Measurements from ENCODE around the gene BCKDK. TPM values are rescaled to one million over a fixed set of nuclear protein-coding genes. Genes with fewer than 3 reads are reported as not detected.

BCKDK gene
- total and polyA plus RNA-seq, 2 of the 13 experiments (the other 11 are each of a cell fraction or from before 2014, with no cell fraction given): 24.9 to 42.6 TPM

- TF ChIP-seq ZBTB46 (CRISPR knock-in tag; IDR thresholded peaks at IDR 0.05; ENCODE audit: borderline replicate concordance): no peak; the same call in 1 of the 2 replicates
- peak; percentile 41; the same call in 1 of the 2 replicates for TF ChIP-seq HNF1A (IDR thresholded peaks at IDR 0.05; ENCODE audit: low read depth)
- peak; percentile 67; the same call in 1 of the 2 replicates for TF ChIP-seq HNF1A (CRISPR knock-in tag; IDR thresholded peaks at IDR 0.05; ENCODE audit: borderline replicate concordance)
- no peak for TF ChIP-seq ZKSCAN5 (CRISPR knock-in tag; IDR thresholded peaks at IDR 0.05)
- TF ChIP-seq RFX3 (CRISPR knock-in tag; IDR thresholded peaks at IDR 0.05): no peak; the same call in 1 of the 2 replicates
- TF ChIP-seq ARHGAP35 (CRISPR knock-in tag; IDR thresholded peaks at IDR 0.05; ENCODE audit: borderline replicate concordance): peak; percentile 73
- TF ChIP-seq AKAP8 (CRISPR knock-in tag; IDR thresholded peaks at IDR 0.05): no peak; the same call in 1 of the 2 replicates
- TF ChIP-seq SNRNP70 (IDR thresholded peaks at IDR 0.05; ENCODE audit: low read depth, low read length): no peak
- no peak for TF ChIP-seq JDP2 (CRISPR knock-in tag; IDR thresholded peaks at IDR 0.05; ENCODE audit: borderline replicate concordance)
- no peak; the same call in 1 of the 2 replicates for TF ChIP-seq ZBTB37 (CRISPR knock-in tag; IDR thresholded peaks at IDR 0.05)
- TF ChIP-seq ZNF430 (CRISPR knock-in tag; IDR thresholded peaks at IDR 0.05): peak; percentile 31
- no peak; the same call in 1 of the 2 replicates for TF ChIP-seq MZF1 (CRISPR knock-in tag; IDR thresholded peaks at IDR 0.05; ENCODE audit: borderline replicate concordance)
- TF ChIP-seq ZNF550 (CRISPR knock-in tag; IDR thresholded peaks at IDR 0.05; ENCODE audit: borderline replicate concordance): no peak
- peak; percentile 68; the same call in 1 of the 2 replicates for TF ChIP-seq KDM5B (CRISPR knock-in tag; IDR thresholded peaks at IDR 0.05; ENCODE audit: borderline replicate concordance)
- TF ChIP-seq HOXA9 (CRISPR knock-in tag; IDR thresholded peaks at IDR 0.05; ENCODE audit: borderline replicate concordance): peak; percentile 30; the same call in 1 of the 2 replicates
- peak; percentile 91 for TF ChIP-seq FOXK2 (IDR thresholded peaks at IDR 0.05)
- 0 out of 2 replicates have a peak, but pooled peaks have one; percentile 33 for TF ChIP-seq ZNF746 (CRISPR knock-in tag; IDR thresholded peaks at IDR 0.05)
- peak; percentile 81 for TF ChIP-seq ZBTB21 (CRISPR knock-in tag; IDR thresholded peaks at IDR 0.05)
- peak; percentile 89 for TF ChIP-seq AHR (CRISPR knock-in tag; IDR thresholded peaks at IDR 0.05)
Measured at GRCh38 chr16:31073970-31074813, 34.0 kb upstream of the BCKDK start, which contains the start of the genes ZNF646 and ZNF668 (continued).
